Measurements from ENCODE around the gene SEC14L3.

The SEC14L3 gene

DNA sequence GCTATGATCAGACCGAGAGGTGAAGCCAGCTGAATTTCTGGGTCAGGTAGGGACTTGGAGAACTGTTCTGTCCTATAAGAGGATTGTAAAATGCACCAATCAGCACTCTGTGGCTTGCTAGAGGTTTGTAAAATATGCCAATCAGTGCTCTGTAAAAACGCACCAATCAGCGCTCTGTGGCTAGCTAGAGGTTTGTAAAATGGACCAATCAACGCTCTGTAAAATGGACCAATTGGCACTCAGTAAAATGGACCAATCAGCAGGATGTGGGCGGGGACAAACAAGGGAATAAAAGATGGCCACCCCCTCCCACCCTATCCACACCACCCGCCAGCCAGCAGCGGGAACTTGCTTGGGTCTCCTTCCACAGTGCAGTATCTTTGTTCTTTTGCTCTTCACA lies 40.1 kb upstream of the SEC14L3 start:
- TF ChIP-seq POLR2A (IDR thresholded peaks at IDR 0.05; ENCODE audit: extremely low read depth, insufficient read length), result no peak
- TF ChIP-seq MYC (IDR thresholded peaks at IDR 0.05; ENCODE audit: low read depth, low read length), result no peak
- TF ChIP-seq, protein P1, sequence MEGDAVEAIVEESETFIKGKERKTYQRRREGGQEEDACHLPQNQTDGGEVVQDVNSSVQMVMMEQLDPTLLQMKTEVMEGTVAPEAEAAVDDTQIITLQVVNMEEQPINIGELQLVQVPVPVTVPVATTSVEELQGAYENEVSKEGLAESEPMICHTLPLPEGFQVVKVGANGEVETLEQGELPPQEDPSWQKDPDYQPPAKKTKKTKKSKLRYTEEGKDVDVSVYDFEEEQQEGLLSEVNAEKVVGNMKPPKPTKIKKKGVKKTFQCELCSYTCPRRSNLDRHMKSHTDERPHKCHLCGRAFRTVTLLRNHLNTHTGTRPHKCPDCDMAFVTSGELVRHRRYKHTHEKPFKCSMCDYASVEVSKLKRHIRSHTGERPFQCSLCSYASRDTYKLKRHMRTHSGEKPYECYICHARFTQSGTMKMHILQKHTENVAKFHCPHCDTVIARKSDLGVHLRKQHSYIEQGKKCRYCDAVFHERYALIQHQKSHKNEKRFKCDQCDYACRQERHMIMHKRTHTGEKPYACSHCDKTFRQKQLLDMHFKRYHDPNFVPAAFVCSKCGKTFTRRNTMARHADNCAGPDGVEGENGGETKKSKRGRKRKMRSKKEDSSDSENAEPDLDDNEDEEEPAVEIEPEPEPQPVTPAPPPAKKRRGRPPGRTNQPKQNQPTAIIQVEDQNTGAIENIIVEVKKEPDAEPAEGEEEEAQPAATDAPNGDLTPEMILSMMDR (IDR thresholded peaks at IDR 0.05; ENCODE audit: low read depth, low read length), result no peak
- TF ChIP-seq, protein P2, sequence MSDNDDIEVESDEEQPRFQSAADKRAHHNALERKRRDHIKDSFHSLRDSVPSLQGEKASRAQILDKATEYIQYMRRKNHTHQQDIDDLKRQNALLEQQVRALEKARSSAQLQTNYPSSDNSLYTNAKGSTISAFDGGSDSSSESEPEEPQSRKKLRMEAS (IDR thresholded peaks at IDR 0.05; ENCODE audit: low read depth, low read length), result no peak

DNA sequence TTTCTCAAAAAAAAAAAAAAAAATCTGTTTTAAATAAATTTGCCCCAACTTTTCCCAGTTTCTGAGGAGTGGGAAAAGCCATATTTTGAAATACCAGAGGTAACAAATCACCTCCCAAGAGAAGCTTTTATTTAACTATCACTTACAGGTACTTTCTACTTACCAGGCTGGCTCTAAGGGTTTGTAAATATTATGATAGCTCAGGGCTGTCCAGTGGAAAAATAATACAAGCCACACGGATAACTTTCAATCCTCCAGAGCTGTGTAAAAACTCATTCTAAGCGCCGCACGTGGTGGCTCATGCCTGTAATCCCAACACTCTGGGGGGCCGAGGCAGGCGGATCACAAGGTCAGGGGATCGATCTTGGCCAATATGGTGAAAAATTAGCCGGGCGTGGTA lies 39.3 kb upstream of the SEC14L3 start:
- no peak for DNase-seq (ENCODE audit: low read depth)
- TF ChIP-seq, protein P1 (IDR thresholded peaks at IDR 0.05; ENCODE audit: low read depth, low read length), result no peak
- TF ChIP-seq POLR2A (IDR thresholded peaks at IDR 0.05; ENCODE audit: extremely low read depth, insufficient read length) (no peak), MYC (IDR thresholded peaks at IDR 0.05; ENCODE audit: low read depth, low read length) (no peak)
- TF ChIP-seq, protein P2 (IDR thresholded peaks at IDR 0.05; ENCODE audit: low read depth, low read length), result no peak
- no peak overlapping the region for H3K4me3 ChIP-seq (ENCODE audit: low read depth, low read length)

More for the DNA sequence above, 40.1 kb upstream of the SEC14L3 start:
- H3K4me3 ChIP-seq (ENCODE audit: low read depth, low read length), result no peak overlapping the region
- no peak for DNase-seq (ENCODE audit: low read depth)

DNA sequence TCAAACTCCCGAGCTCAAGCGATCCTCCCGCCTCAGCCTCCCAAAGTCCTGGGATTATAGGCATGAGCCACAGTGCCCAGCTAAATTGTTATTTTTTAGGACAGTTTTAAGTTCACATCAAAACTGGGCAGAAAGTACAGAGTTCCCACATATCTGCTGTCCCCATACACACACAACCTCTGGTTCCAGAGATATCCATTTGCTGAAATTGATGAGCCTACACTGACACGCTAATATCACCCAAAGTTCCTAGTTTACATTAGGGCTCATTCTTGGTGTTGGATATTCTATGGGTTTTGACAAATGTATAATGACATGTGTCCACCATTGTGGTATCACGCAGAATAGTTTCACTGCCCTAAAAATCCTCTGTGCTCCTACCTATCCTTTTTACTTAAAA lies 36.4 kb upstream of the SEC14L3 start:
- no peak for TF ChIP-seq MYC (IDR thresholded peaks at IDR 0.05; ENCODE audit: low read depth, low read length)
- TF ChIP-seq, protein P1 (IDR thresholded peaks at IDR 0.05; ENCODE audit: low read depth, low read length), result no peak
- no peak for TF ChIP-seq POLR2A (IDR thresholded peaks at IDR 0.05; ENCODE audit: extremely low read depth, insufficient read length)
- TF ChIP-seq, protein P2 (IDR thresholded peaks at IDR 0.05; ENCODE audit: low read depth, low read length), result no peak
- no peak for DNase-seq (ENCODE audit: low read depth)
- no peak overlapping the region for H3K4me3 ChIP-seq (ENCODE audit: low read depth, low read length)

DNA sequence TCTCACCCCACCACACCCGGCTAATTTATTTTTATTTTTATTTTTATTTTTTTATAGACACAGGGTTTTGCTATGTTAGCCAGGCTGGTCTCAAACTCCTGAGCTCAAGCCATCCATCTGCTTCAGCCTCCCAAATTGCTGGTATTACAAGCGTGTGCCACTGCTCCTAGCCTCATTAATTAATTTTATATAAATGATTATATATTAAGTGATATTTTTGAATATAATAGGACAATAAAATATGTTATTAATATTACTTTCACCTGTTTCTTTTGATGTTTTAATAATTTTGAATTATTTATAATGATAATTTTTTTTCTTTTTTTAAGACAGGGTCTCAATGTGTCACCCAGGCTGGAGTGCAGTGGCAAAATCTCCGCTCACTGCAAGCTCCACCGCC lies 35.9 kb upstream of the SEC14L3 start:
- TF ChIP-seq, protein P2 (IDR thresholded peaks at IDR 0.05; ENCODE audit: low read depth, low read length), result no peak
- TF ChIP-seq, protein P1 (IDR thresholded peaks at IDR 0.05; ENCODE audit: low read depth, low read length), result no peak
- TF ChIP-seq POLR2A (IDR thresholded peaks at IDR 0.05; ENCODE audit: extremely low read depth, insufficient read length) (no peak), MYC (IDR thresholded peaks at IDR 0.05; ENCODE audit: low read depth, low read length) (no peak)
- no peak overlapping the region for H3K4me3 ChIP-seq (ENCODE audit: low read depth, low read length)
- no peak for DNase-seq (ENCODE audit: low read depth)

DNA sequence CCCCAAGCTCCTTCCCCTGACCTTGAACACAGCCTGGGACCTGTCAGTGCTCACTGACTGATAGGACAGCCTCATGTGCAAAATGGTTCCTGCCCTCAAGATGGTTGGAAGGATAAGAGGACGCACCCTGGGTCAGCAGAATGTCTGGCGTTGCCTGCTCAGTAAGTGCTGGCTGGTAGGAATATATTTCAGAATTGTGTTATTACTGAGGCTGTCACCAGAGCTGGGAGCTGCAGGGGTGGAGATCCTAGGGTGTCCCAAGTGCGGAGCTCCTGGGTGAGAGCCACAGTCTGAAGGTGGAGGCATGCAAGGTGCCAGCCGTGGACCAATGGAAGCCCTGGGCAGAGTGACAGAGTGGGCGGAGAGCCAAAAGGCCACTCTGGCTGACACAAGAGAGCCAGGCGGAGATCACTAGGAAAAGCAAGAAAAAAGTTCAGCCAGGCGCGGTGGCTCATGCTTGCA lies 34.7 kb upstream of the SEC14L3 start:
- DNase-seq (ENCODE audit: low read depth), result no peak
- TF ChIP-seq, protein P2 (IDR thresholded peaks at IDR 0.05; ENCODE audit: low read depth, low read length), result no peak
- TF ChIP-seq POLR2A (IDR thresholded peaks at IDR 0.05; ENCODE audit: extremely low read depth, insufficient read length) (no peak), MYC (IDR thresholded peaks at IDR 0.05; ENCODE audit: low read depth, low read length) (no peak)
- TF ChIP-seq, protein P1 (IDR thresholded peaks at IDR 0.05; ENCODE audit: low read depth, low read length), result no peak
- H3K4me3 ChIP-seq (ENCODE audit: low read depth, low read length), result no peak overlapping the region
